Measurements from ENCODE around the gene RHBDD1.

- TF ChIP-seq CHD2 (IDR thresholded peaks at IDR 0.05; ENCODE audit: low read length, partially characterized antibody) (no peak), CTCF (IDR thresholded peaks at IDR 0.05) (no peak), FOXM1 (IDR thresholded peaks at IDR 0.05; ENCODE audit: low read depth) (no peak), EP300 (IDR thresholded peaks at IDR 0.05; ENCODE audit: borderline replicate concordance in 1 of 2, low read depth in 1 of 2, low read length in 1 of 2) (no peak)
- TF ChIP-seq, protein P1, sequence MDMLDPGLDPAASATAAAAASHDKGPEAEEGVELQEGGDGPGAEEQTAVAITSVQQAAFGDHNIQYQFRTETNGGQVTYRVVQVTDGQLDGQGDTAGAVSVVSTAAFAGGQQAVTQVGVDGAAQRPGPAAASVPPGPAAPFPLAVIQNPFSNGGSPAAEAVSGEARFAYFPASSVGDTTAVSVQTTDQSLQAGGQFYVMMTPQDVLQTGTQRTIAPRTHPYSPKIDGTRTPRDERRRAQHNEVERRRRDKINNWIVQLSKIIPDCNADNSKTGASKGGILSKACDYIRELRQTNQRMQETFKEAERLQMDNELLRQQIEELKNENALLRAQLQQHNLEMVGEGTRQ (IDR thresholded peaks at IDR 0.05; ENCODE audit: borderline replicate concordance, low read depth, low read length): no peak
- TF ChIP-seq, protein P2, sequence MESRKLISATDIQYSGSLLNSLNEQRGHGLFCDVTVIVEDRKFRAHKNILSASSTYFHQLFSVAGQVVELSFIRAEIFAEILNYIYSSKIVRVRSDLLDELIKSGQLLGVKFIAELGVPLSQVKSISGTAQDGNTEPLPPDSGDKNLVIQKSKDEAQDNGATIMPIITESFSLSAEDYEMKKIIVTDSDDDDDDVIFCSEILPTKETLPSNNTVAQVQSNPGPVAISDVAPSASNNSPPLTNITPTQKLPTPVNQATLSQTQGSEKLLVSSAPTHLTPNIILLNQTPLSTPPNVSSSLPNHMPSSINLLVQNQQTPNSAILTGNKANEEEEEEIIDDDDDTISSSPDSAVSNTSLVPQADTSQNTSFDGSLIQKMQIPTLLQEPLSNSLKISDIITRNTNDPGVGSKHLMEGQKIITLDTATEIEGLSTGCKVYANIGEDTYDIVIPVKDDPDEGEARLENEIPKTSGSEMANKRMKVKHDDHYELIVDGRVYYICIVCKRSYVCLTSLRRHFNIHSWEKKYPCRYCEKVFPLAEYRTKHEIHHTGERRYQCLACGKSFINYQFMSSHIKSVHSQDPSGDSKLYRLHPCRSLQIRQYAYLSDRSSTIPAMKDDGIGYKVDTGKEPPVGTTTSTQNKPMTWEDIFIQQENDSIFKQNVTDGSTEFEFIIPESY (IDR thresholded peaks at IDR 0.05; ENCODE audit: borderline replicate concordance, low read depth): no peak
Measured at GRCh38 chr2:226995625-226996041, 159.8 kb downstream of the RHBDD1 start.

Measured in SK-N-SH (cell line).